H54 (cell line): ENCODE measurements around the gene CNNM4.

Experiments used
- DNase-seq: peaks from one replicate; pipeline ENCODE4 v3.0.0; 2011; ENCODE audit warnings: low spot score, mixed read lengths; ENCODE audit not compliant: insufficient read length
- FAIRE-seq: peaks from 3 replicates; lab custom pipeline; 2011; peaks lifted over from hg19 to GRCh38; lab: Jason Lieb, UNC
- POLR2A ChIP-seq: IDR thresholded peaks from 2 replicates; pipeline ENCODE4 v1.6.1; 2011; ENCODE audit warnings: low read depth, mild to moderate bottlenecking, low read length

The CNNM4 gene

DNA sequence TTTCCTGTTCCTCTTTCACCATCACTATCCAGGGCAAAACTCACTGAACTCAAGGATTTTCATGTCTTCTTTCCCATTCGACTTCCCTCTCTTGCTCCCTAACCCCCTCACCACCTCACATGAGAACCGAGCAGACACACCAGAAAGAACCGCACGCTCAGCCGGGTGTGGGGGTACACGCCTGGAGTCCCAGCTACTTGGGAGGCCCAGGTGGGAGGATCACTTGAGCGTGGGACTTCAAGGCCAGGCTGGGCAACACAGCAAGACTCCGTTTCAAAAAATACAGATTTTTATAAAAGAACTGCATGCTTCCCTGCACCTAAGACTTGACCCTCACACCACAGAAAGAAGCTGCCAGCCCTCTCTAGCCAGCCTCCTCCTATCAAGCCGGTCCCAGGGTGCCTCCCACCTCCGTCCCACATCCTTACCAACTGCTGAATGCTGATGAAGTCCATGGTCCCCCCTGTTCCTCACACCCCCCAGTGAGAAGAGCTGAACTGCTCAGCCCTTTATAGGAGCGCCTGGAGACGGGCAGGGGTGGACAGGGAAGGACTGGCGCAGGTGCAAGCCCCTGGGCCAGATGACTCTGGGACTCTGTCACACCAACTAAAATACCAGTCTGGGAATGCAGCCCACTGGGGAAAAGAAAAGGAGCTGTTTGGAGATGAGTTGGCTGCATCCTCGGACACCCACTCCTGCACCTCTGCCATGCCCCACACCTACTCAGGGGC lies 83.0 kb downstream of the CNNM4 start, which contains the start of gene ANKRD23:
TSS of gene ANKRD23 (minus strand) at position 484 of the 731 bp plus-strand sequence. CDS start at position 455, 29 bp downstream.
- no peak for DNase-seq
- FAIRE-seq: no peak
- TF ChIP-seq POLR2A: no peak

- DNase-seq (no peak), FAIRE-seq (no peak)
- no peak for TF ChIP-seq POLR2A
These were observed 83.7 kb downstream of the CNNM4 start for GRCh38 chr2:96844405-96844808.

DNA sequence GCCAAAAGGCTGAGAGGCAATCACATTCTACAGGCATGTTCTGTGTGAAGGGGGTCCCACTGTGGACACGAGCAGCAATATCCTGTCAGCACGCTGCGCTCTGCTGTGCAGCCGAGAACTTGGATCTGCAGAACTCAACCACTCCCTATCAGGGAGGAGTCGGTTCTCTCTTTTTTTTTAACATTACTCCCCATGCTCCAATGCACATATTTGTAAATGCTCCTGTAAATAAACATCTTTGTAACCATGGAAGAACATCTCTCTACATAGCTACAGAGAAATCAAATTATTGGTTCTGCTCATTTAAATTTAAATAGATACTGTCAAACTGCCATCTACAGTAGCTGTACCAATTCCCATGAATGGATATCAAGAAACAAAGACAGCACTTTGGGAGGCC lies 86.1 kb downstream of the CNNM4 start:
- TF ChIP-seq POLR2A: no peak
- FAIRE-seq (no peak), DNase-seq (no peak)

DNA sequence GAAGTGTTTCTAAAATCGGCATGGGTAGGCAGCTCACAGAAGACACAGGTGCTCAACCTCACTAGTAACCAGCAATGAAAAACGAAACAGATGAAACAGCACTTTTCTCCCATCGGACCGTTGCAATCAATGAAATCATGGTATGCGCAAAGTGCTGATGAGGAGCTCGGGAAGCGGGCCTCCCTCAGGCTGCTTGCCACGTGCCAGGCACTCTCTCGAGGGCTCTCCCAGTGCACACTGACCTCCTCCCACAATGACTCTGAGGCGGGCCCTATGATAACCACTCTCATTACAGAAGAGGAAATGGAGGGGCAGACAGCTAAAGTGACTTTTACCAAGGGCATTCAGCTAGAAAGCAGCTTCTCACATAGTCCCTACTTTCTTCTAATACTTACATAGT lies 86.9 kb downstream of the CNNM4 start:
- no peak for TF ChIP-seq POLR2A

GRCh38 chr2:96848264-96848663 lies 87.6 kb downstream of the CNNM4 start:
- DNase-seq (no peak), FAIRE-seq (no peak)
- no peak for TF ChIP-seq POLR2A

More for the DNA sequence above, 86.9 kb downstream of the CNNM4 start:
- FAIRE-seq (no peak), DNase-seq (no peak)

DNA sequence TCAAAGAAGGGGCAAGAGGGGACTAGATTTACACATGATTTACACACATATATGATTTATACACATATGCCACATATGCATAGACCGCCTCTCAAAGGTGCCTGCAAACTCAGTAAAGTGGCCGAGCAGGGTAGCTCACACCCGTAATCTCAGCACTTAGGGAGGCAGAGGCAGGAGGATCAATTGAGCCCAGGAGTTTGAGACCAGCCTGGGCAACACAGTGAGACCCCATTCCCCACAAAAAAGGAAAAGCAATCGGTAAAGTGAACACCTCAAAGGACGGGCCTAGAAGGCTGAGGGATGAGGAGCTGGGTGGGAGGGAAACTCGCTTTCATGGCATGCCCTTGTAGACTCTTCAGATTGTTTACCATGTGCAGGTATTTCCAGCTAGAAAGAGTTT lies 92.0 kb downstream of the CNNM4 start:
- DNase-seq (no peak), FAIRE-seq (no peak)
- no peak for TF ChIP-seq POLR2A

DNA sequence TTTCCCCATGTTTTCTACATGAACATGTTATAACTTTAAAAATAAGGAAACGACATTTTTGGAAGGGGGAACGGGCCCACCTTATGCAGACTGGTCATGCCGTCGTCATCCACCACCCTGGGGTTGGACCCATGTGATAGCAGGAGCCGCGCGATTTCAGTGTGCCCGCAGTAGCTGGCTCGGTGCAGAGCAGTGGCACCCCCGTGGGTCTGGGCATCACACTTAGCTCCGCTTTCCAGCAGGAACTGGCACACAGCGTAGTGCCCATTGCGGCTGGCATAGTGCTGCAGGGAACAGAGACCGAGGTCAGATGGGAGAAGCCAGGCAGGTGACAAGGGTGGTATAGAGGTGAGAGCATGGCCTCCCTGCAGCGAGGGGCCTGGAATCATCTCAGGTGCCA lies 92.6 kb downstream of the CNNM4 start:
- no peak for TF ChIP-seq POLR2A
- DNase-seq (no peak), FAIRE-seq (no peak)

DNA sequence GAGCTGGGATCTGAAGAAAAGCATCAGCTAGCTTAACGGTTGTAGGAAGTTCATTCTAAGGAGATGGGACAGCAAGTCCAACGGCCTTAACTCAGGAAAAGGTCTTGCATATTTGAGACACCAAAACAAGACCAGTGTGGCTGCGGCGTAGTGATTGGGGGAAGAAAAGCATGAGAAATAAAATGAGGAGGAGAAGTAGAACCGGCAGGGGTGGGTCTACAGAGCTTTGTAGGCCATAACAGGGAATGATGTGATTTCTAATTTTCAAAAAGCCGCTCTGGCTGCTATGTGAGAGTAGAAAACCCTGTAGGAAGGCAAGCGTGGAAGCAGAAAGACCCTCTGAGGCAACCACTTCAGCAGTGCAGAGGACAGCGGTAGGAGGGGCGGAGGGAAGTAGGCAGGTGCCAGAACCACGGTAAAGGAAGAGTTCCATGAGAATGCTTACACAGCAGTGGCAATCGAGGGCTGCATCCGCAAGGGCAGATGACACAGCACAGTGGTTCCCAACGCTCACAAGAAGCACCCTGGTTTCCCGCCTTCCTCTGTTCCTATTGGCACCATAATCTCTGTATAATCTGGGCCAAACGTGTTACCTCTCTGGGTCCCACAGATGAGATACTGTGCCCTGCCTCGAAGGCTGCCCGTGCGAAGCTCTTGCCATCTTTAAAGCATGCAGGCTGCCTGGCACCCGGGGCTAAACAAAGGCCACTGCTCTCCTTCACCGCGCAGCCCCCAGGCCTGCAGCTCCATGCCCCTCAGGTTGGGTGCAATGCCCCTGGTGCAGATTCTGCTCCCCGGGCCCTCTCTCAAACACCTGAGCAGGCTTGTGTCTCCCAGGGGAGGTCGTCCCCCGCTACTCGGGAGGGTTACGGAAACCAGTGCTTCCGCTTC lies 96.3 kb downstream of the CNNM4 start:
- DNase-seq (no peak), FAIRE-seq (no peak)
- TF ChIP-seq POLR2A: no peak

GRCh38 chr2:96857667-96858372 lies 97.1 kb downstream of the CNNM4 start, which contains the start of gene ANKRD39:
Gene ANKRD39 (minus strand): TSS chr2:96858016. CDS start chr2:96857987, 29 bp downstream.
- peak; percentile 98 for DNase-seq
- peak; percentile 99 for TF ChIP-seq POLR2A
- FAIRE-seq: peak; percentile 43

- DNase-seq (no peak), FAIRE-seq (no peak)
- no peak for TF ChIP-seq POLR2A
These were observed 98.5 kb downstream of the CNNM4 start for GRCh38 chr2:96859099-96859649.

- FAIRE-seq (no peak), DNase-seq (no peak)
- TF ChIP-seq POLR2A: no peak
These were observed 99.0 kb downstream of the CNNM4 start for GRCh38 chr2:96859681-96860064.

DNA sequence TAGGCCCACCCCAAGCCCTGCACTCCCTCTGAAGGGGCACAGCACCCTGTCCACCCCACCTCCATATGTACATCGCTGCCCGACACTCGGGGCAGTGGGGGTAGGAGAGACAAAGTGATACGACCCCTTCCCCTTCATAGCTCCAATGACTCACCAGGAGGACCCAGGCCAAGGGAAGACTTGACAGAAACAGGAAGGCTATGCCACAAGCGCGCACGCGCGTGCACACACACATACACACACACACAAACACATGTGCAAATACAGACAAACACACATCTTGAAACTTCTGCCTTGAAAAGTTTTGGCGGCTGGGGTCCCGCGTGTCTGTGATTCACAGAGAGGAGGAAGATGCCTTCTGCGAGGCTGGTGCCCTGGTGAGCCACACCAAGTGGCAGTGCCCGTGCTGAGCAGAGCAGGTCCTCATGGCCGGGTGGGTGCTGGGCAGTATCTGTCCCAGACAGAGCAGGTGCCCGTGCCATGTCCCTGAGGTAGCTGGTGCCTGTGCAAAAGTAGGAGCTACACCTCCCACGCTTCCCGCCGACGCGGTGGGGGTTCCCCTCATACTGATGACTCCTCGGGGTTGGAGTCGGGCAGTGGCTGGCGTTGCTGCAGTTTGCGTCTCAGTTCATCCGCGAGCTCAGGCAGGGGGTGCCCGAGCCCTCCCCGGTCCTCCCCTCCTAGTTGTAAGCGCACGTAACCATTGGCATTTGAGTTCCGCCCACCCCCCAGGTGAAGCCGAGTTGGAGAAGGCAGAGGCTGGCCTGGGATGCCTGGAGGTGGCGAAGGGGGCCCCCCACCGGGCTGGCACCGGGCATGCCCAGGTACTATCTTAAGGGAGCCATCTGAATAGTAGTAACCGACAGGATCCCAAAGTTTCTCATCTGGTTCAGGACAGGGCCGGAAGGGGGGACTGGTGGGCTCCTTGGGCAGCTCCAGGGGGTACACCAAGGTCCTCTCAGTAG lies 99.6 kb downstream of the CNNM4 start:
- TF ChIP-seq POLR2A: no peak
- DNase-seq: no peak
- FAIRE-seq: no peak
